HepG2 (cell line): ENCODE measurements around the gene CCDC6. TPM values are rescaled to one million over a fixed set of nuclear protein-coding genes. Genes with fewer than 3 reads are reported as not detected.

Experiments used
- ATAC-seq: fragments of 200-7000 bp; cut with Tn5 transposase; 3 replicates; pipeline ENCODE4 v1.9.1; 2020; ENCODE audit warnings: mild to moderate bottlenecking, moderate library complexity
- BruUV-seq: library from RNA; stranded (reverse); fragments of 400-500 nt; replicated peaks from 2 replicates; lab custom pipeline; 2021; lab: Mats Ljungman, UMichigan
- CTCF ChIA-PET: fragments of 300-600 bp; formaldehyde crosslinking; extraction: SDS; loops from one replicate; lab custom pipeline; 2021; ENCODE audit warnings: low total read pairs, inconsistent platforms, low intra/inter-chr PET ratio; lab: Yijun Ruan, JAX
- POLR2A ChIA-PET: fragments of 350-600 bp; sonication (Branson Sonifier 250); formaldehyde crosslinking; loops from one replicate; lab custom pipeline; 2020; ENCODE audit warnings: antibody characterized with exemption, inconsistent platforms; lab: Yijun Ruan, JAX
- DNase-seq: peaks from one replicate; pipeline ENCODE4 v3.0.0-alpha.2; 2015; ENCODE audit warnings: low spot score
- FAIRE-seq: peaks from 3 replicates; lab custom pipeline; 2011; peaks lifted over from hg19 to GRCh38; lab: Jason Lieb, UNC
- H2AFZ ChIP-seq: one replicate; pipeline ENCODE4 v1.6.1; 2011; ENCODE audit warnings: low read length, inconsistent platforms
- H3K27ac ChIP-seq: fragments of 300-600 bp; 3 replicates; pipeline ENCODE4 v1.8.0; 2011; ENCODE audit warnings: mixed run types, mild to moderate bottlenecking, mixed read lengths, low read length, inconsistent platforms; ENCODE audit not compliant: insufficient read depth; ENCODE audit errors: extremely low read length
- H3K27me3 ChIP-seq, 2 experiments: fragments of 200-600 bp in 1 of 2; 2 replicates in 1 of 2; 3 replicates in 1 of 2; pipeline versions ENCODE4 v1.6.0 to v1.8.0; 2011; ENCODE audit warnings: low read length in 2 of 2, mild to moderate bottlenecking in 2 of 2, moderate library complexity in 2 of 2, inconsistent platforms in 1 of 2; ENCODE audit not compliant: insufficient read depth in 2 of 2, control insufficient read depth in 1 of 2
- H3K36me3 ChIP-seq, 2 experiments: fragments of 200-600 bp in 1 of 2; replicated peaks in 1 of 2; 2 replicates in 1 of 2; 3 replicates in 1 of 2; pipeline versions ENCODE4 v1.5.1 to v1.8.0; 2011; ENCODE audit warnings: low read length in 2 of 2, inconsistent platforms in 1 of 2; ENCODE audit not compliant: insufficient read depth in 2 of 2, control insufficient read depth in 1 of 2
- H3K4me1 ChIP-seq: 2 replicates; pipeline ENCODE4 v1.5.1; 2012; ENCODE audit warnings: low read length, inconsistent platforms; ENCODE audit not compliant: insufficient read depth
- H3K4me2 ChIP-seq: 2 replicates; pipeline ENCODE4 v1.6.0; 2011; ENCODE audit warnings: low read depth, low read length, inconsistent platforms
- H3K4me3 ChIP-seq, 3 experiments: fragments of 200-600 bp in 1 of 3; sonication (generic), shearing (Covaris generic) in 1 of 3; replicated peaks in 1 of 3; 2 replicates each; pipeline ENCODE4 v1.5.1; 2011 to 2016; ENCODE audit warnings: low read length in 3 of 3, inconsistent platforms in 2 of 3, low read depth in 2 of 3, mild to moderate bottlenecking in 2 of 3, control low read depth in 1 of 3, mixed read lengths in 1 of 3; ENCODE audit not compliant: insufficient read depth in 1 of 3
- H3K79me2 ChIP-seq: one replicate; pipeline ENCODE4 v1.6.1; 2011; ENCODE audit warnings: low read length, inconsistent platforms; ENCODE audit not compliant: insufficient read depth
- H3K9ac ChIP-seq: 2 replicates; pipeline ENCODE4 v1.6.0; 2011; ENCODE audit warnings: mild to moderate bottlenecking, low read depth, low read length, inconsistent platforms; ENCODE audit not compliant: insufficient read depth
- H3K9me3 ChIP-seq: 2 replicates; pipeline ENCODE4 v1.5.1; 2012; ENCODE audit warnings: mild to moderate bottlenecking, low read length
- H4K20me1 ChIP-seq: 2 replicates; pipeline ENCODE4 v1.6.0; 2011; ENCODE audit warnings: inconsistent platforms, mild to moderate bottlenecking, low read length, moderate library complexity; ENCODE audit not compliant: insufficient read depth
- ATF7-NPFF ChIP-seq: sonication (generic); formaldehyde crosslinking; IDR thresholded peaks from 2 replicates; pipeline ENCODE4 v1.8.1; 2023; ENCODE audit warnings: mild to moderate bottlenecking, low read depth, missing genetic modification reagents, moderate library complexity
- BRF2 ChIP-seq: sonication (generic); formaldehyde crosslinking; IDR thresholded peaks from 2 replicates; pipeline ENCODE4 v1.8.1; 2022; ENCODE audit warnings: mild to moderate bottlenecking, missing genetic modification reagents
- ETV6 ChIP-seq: sonication (generic); formaldehyde crosslinking; conservative IDR thresholded peaks from 2 replicates; pipeline ENCODE4 v1.4.0; 2020; ENCODE audit warnings: missing genetic modification reagents
- FOXA3 ChIP-seq: IDR thresholded peaks from 2 replicates; pipeline ENCODE4 v1.6.1; 2016; ENCODE audit warnings: missing genetic modification reagents, missing compliant biosample characterization
- HNRNPK ChIP-seq: fragments of 200-400 bp; formaldehyde crosslinking; IDR thresholded peaks from 2 replicates; pipeline ENCODE4 v1.6.1; 2018; ENCODE audit warnings: low read length, low read depth, moderate library complexity, mild to moderate bottlenecking; ENCODE audit not compliant: poor library complexity, severe bottlenecking
- MED8 ChIP-seq: sonication (generic); formaldehyde crosslinking; IDR thresholded peaks from 2 replicates; pipeline ENCODE4 v1.8.1; 2023; ENCODE audit warnings: mild to moderate bottlenecking, missing genetic modification reagents; ENCODE audit not compliant: insufficient replicate concordance
- RFXAP ChIP-seq: sonication (generic); formaldehyde crosslinking; IDR thresholded peaks from 2 replicates; pipeline ENCODE4 v1.4.0; 2020; ENCODE audit warnings: missing genetic modification reagents, borderline replicate concordance
- TIGD3 ChIP-seq: sonication (generic); formaldehyde crosslinking; IDR thresholded peaks from 2 replicates; pipeline ENCODE4 v1.5.1; 2020; ENCODE audit warnings: mild to moderate bottlenecking, missing genetic modification reagents, borderline replicate concordance
- U2AF2 ChIP-seq: fragments of 200-400 bp; formaldehyde crosslinking; IDR thresholded peaks from 2 replicates; pipeline ENCODE4 v1.6.1; 2017; ENCODE audit warnings: low read depth, mild to moderate bottlenecking, low read length
- ZBTB26 ChIP-seq: IDR thresholded peaks from 2 replicates; pipeline ENCODE4 v1.6.1; 2016; ENCODE audit warnings: missing compliant biosample characterization, missing genetic modification reagents, borderline replicate concordance
- ZFP1 ChIP-seq: IDR thresholded peaks from 2 replicates; pipeline ENCODE4 v1.6.1; 2016
- ZNF124 ChIP-seq: sonication (generic); formaldehyde crosslinking; IDR thresholded peaks from 2 replicates; pipeline ENCODE4 v1.4.0; 2020; ENCODE audit warnings: missing genetic modification reagents
- ZNF263 ChIP-seq: sonication (generic); formaldehyde crosslinking; IDR thresholded peaks from 2 replicates; pipeline ENCODE4 v1.4.0; 2020; ENCODE audit warnings: missing genetic modification reagents
- ZSCAN31 ChIP-seq: sonication (generic); formaldehyde crosslinking; IDR thresholded peaks from 2 replicates; pipeline ENCODE4 v1.5.0; 2020; ENCODE audit warnings: low read depth, mild to moderate bottlenecking, missing genetic modification reagents
- WGBS: methylation state at CpG from one replicate; pipeline ENCODE4 v1.1.6; 2017; ENCODE audit warnings: low lambda C conversion rate; 5-methylcytosine and 5-hydroxymethylcytosine counted together
- in situ Hi-C: cut with HindIII; loops from 2 replicates; pipeline ENCODE4 v1.10.0; 2017; ENCODE audit warnings: low pct_unique_long_range_greater_than_20kb; ENCODE audit not compliant: extremely low pct_ligation_motif_present
- intact Hi-C: fragments of 100-400 bp; cut with micrococcal nuclease; formaldehyde crosslinking; loops from one replicate; pipeline ENCODE4 v1.10.0; 2022; ENCODE audit not compliant: unreplicated experiment
- polyA plus RNA-seq, 8 experiments: library from polyadenylated mRNA; depleted of rRNA in 3 of 8; stranded (reverse) in 7 of 8; unstranded in 1 of 8; fragments of >200 nt; fragmentation: Illumina TruSeq in 4 of 8; extraction: Trizol in 4 of 8; gene quantifications; 2 replicates each; pipeline versions ENCODE4 v1.2.1 to v1.2.3, GENCODE V29; 2011 to 2016; ENCODE audit warnings: low read depth in 4 of 8, missing spikeins in 1 of 8, mixed read lengths in 1 of 8; ENCODE audit not compliant: insufficient read depth in 1 of 8
- total RNA-seq, 5 experiments: library from RNA; depleted of rRNA; stranded (reverse); fragments of >200 nt; fragmentation: Illumina TruSeq; extraction: Trizol; gene quantifications; 2 replicates each; pipeline ENCODE4 v1.2.3, GENCODE V29; 2016; ENCODE audit warnings: low read depth in 1 of 5

Gene CCDC6
- total and polyA plus RNA-seq, 2 of the 13 experiments (the other 11 are each of a cell fraction or from before 2014, with no cell fraction given): 17.9 to 18.3 TPM

GRCh38 chr10:59904426-59905065 lies 1.8 kb downstream of the CCDC6 start:
- ATAC-seq: no peak
- no peak for FAIRE-seq
- peak overlapping the region; percentile 91 for H3K9ac ChIP-seq
- in situ Hi-C loops: no loop called here
- H3K9me3 ChIP-seq: no peaks in the 10 kb centered on the region
- DNase-seq: no peak
- H3K27ac ChIP-seq: peak overlapping the region; percentile 90
- no peak overlapping the region for H2AFZ ChIP-seq
- H3K27me3 ChIP-seq: no peaks in the 10 kb centered on the region; a peak in 1 of 5 replicates
- intact Hi-C loops: loop anchor here (5.0 kb wide), 2 partner anchors 68 to 128 kb away; no protein-coding TSS in a partner anchor
- H3K4me3 ChIP-seq: peak overlapping the region; percentile 94 to 100 (median 97)
- ChIA-PET CTCF (no interaction called here), POLR2A (interaction anchor here (2.7 kb wide), 1 partner anchor 9 kb away, joined by 19 read pairs; no protein-coding TSS in a partner anchor)
- 0 out of 2 replicates have a peak, but pooled peaks have one; percentile 31 for TF ChIP-seq ETV6 (CRISPR knock-in tag)
- no peak for TF ChIP-seq FOXA3
- H3K79me2 ChIP-seq: peaks cover 65% of the 10 kb centered on the region
- peaks cover 14% of the 10 kb centered on the region for H4K20me1 ChIP-seq
- no peaks in the 10 kb centered on the region; a peak in 1 of 5 replicates for H3K36me3 ChIP-seq
- 86% methylated on average over 7 of the region's 7 CpGs for WGBS
- BruUV-seq: no TSS peak
- H3K4me2 ChIP-seq: peak overlapping the region; percentile 95
- peaks cover 69% of the 10 kb centered on the region for H3K4me1 ChIP-seq

GRCh38 chr10:59903871-59904270 lies 2.5 kb downstream of the CCDC6 start:
- Histone ChIP-seq H4K20me1 (peaks cover 14% of the 10 kb centered on the region), H3K27me3 (no peaks in the 10 kb centered on the region; a peak in 1 of 5 replicates), H3K27ac (no peak overlapping the region), H2AFZ (no peak overlapping the region), H3K4me2 (peak overlapping the region; percentile 95), H3K4me3 (peak overlapping the region in 1 of 3 experiments; percentile 100; a peak in 1 of 6 replicates), H3K9ac (no peak overlapping the region), H3K36me3 (no peaks in the 10 kb centered on the region; a peak in 1 of 5 replicates), H3K79me2 (peaks cover 72% of the 10 kb centered on the region), H3K9me3 (no peaks in the 10 kb centered on the region), H3K4me1 (peaks cover 69% of the 10 kb centered on the region)
- TSS peak; percentile 45 for BruUV-seq
- ChIA-PET CTCF (no interaction called here), POLR2A (no interaction called here)
- FAIRE-seq (no peak), DNase-seq (no peak), ATAC-seq (no peak)
- intact Hi-C loops (no loop called here), in situ Hi-C loops (no loop called here)
- 65% methylated on average over 6 of the region's 6 CpGs for WGBS
- no peak for TF ChIP-seq U2AF2
- no peak for TF ChIP-seq MED8 (CRISPR knock-in tag)
- no peak for TF ChIP-seq ZBTB26 (CRISPR knock-in tag)
- no peak for TF ChIP-seq ATF7-NPFF (CRISPR knock-in tag)
- TF ChIP-seq ZNF124: no peak
- no peak for TF ChIP-seq ZNF263 (CRISPR knock-in tag)
- no peak for TF ChIP-seq TIGD3
- no peak for TF ChIP-seq ZSCAN31 (CRISPR knock-in tag)
- TF ChIP-seq RFXAP: no peak
- no peak for TF ChIP-seq BRF2 (CRISPR knock-in tag)
- no peak for TF ChIP-seq ZFP1 (CRISPR knock-in tag)
- TF ChIP-seq HNRNPK: no peak
